Lower lobe of right lung (tissue), 2 donors: ENCODE results near the gene LMAN2. TPM values are rescaled to one million over a fixed set of nuclear protein-coding genes. Genes with fewer than 3 reads are reported as not detected.
A peak's percentile ranks its signal among the peaks of the same experiment; 100 is the strongest.
"Not testable (repeated sequence)": the region's sequence is repeated elsewhere in the genome, so short reads cannot be mapped to it uniquely, and the experiment has no call there.

Experiments
- ATAC-seq, 2 donors: fragments of 200-7000 bp; cut with Tn5 transposase; one replicate each; pipeline ENCODE4 v1.9.1; 2020 to 2022; ENCODE audit warnings: mild to moderate bottlenecking in 2 of 2, moderate library complexity in 2 of 2
- DNase-seq: peaks from one replicate; pipeline ENCODE4 v3.0.0-alpha.2; 2020
- H3K27ac ChIP-seq: fragments of 200-600 bp; one replicate; pipeline ENCODE4 v1.8.0; 2022
- H3K27me3 ChIP-seq: fragments of 200-600 bp; one replicate; pipeline ENCODE4 v1.8.0; 2022; ENCODE audit warnings: low read depth
- H3K36me3 ChIP-seq: fragments of 200-600 bp; one replicate; pipeline ENCODE4 v1.8.0; 2022; ENCODE audit warnings: mild to moderate bottlenecking
- H3K4me1 ChIP-seq: fragments of 200-600 bp; one replicate; pipeline ENCODE4 v1.8.0; 2022
- H3K4me3 ChIP-seq: fragments of 200-600 bp; one replicate; pipeline ENCODE4 v1.8.0; 2022; ENCODE audit warnings: mild to moderate bottlenecking
- H3K9me3 ChIP-seq: fragments of 200-600 bp; one replicate; pipeline ENCODE4 v1.8.0; 2022
- CTCF ChIP-seq: fragments of 200-600 bp; IDR thresholded peaks from one replicate; pipeline ENCODE4 v1.8.0; 2022; ENCODE audit warnings: antibody characterized with exemption, mild to moderate bottlenecking
- intact Hi-C: fragments of 100-400 bp; cut with DNase I; formaldehyde crosslinking; loops from one replicate; pipeline ENCODE4 v1.11.0; 2022
- total RNA-seq: library from RNA; stranded (reverse); fragmentation: NEBNext Ultra II Directional; extraction: Animal tissue kit (Norgen Biotek cat#: 25700); gene quantifications from one replicate; pipeline ENCODE4 v1.2.1, GENCODE V29; 2021
- donor health status: DM: no; HTN: yes; CAD: no; lungs with severe emphysema.

The LMAN2 gene
- total RNA-seq, 1 donor from 2014 or later, result 108 TPM

GRCh38 chr5:177307544-177308363, 43.7 kb downstream of the LMAN2 start:
- Histone ChIP-seq H3K9me3 (no peaks in the 10 kb centered on the region), H3K27me3 (no peaks in the 10 kb centered on the region), H3K4me3 (peak overlapping the region; percentile 15), H3K36me3 (peaks cover 30% of the 10 kb centered on the region), H3K4me1 (peaks cover 77% of the 10 kb centered on the region), H3K27ac (peak overlapping the region; percentile 76)
- DNase-seq (peak; percentile 61), ATAC-seq (no peak)
- no peak for TF ChIP-seq CTCF
- intact Hi-C loops, result no loop called here

- Histone ChIP-seq H3K27ac (peak overlapping the region; percentile 76), H3K36me3 (peaks cover 31% of the 10 kb centered on the region), H3K27me3 (no peaks in the 10 kb centered on the region), H3K4me3 (peak overlapping the region; percentile 15), H3K9me3 (no peaks in the 10 kb centered on the region), H3K4me1 (peaks cover 77% of the 10 kb centered on the region)
- intact Hi-C loops, result no loop called here
- TF ChIP-seq CTCF, result peak; percentile 23
- DNase-seq, result no peak
- ATAC-seq, result peak in 1 of 2 donors; percentile 18
Measured at GRCh38 chr5:177306674-177307543, 44.6 kb downstream of the LMAN2 start.

- Histone ChIP-seq H3K36me3 (peaks cover 38% of the 10 kb centered on the region), H3K27ac (peak overlapping the region; percentile 49), H3K4me3 (peak overlapping the region; percentile 14), H3K4me1 (peaks cover 77% of the 10 kb centered on the region)
- intact Hi-C loops, H3K27me3 ChIP-seq, ATAC-seq, H3K9me3 ChIP-seq, DNase-seq: not testable (repeated sequence)
Measured at GRCh38 chr5:177306103-177306640, 45.3 kb downstream of the LMAN2 start.

GRCh38 chr5:177304392-177305119, 46.9 kb downstream of the LMAN2 start:
- Histone ChIP-seq H3K9me3 (no peaks in the 10 kb centered on the region), H3K27me3 (no peaks in the 10 kb centered on the region), H3K4me3 (peak overlapping the region; percentile 100), H3K27ac (peak overlapping the region; percentile 91), H3K36me3 (peaks cover 38% of the 10 kb centered on the region), H3K4me1 (peaks cover 78% of the 10 kb centered on the region)
- no peak for DNase-seq
- no peak for TF ChIP-seq CTCF
- ATAC-seq, result no peak
- intact Hi-C loops, result no loop called here

- DNase-seq (no peak), ATAC-seq (peak in 1 of 2 donors; percentile 0)
- no peaks in the 10 kb centered on the region for H3K27me3 ChIP-seq
- intact Hi-C loops, result no loop called here
- no peaks in the 10 kb centered on the region for H3K9me3 ChIP-seq
- H3K4me3 ChIP-seq, result peak overlapping the region; percentile 100
- peak overlapping the region; percentile 91 for H3K27ac ChIP-seq
- peaks cover 84% of the 10 kb centered on the region for H3K4me1 ChIP-seq
- no peak for TF ChIP-seq CTCF
- peaks cover 44% of the 10 kb centered on the region for H3K36me3 ChIP-seq
Measured at GRCh38 chr5:177303925-177304391, 47.5 kb downstream of the LMAN2 start.
